Esophagus muscularis mucosa (tissue), 3 donors: Measurements from ENCODE around the gene KCNA1.

ENCODE experiments used
- EP300 ChIP-seq: sonication (generic); formaldehyde crosslinking; IDR thresholded peaks from one replicate; pipeline ENCODE4 v1.6.1; 2017; ENCODE audit warnings: antibody characterized with exemption
- TF ChIP-seq, protein P1 (sequence below), 3 experiments: fragments of 200-600 bp in 2 of 3; fragments of 450-650 bp in 1 of 3; sonication (generic) in 2 of 3; IDR thresholded peaks; one replicate each; pipeline ENCODE4 v1.5.1; 2017 to 2019; ENCODE audit warnings: antibody characterized with exemption in 3 of 3, mild to moderate bottlenecking in 2 of 3, moderate library complexity in 1 of 3

DNA sequence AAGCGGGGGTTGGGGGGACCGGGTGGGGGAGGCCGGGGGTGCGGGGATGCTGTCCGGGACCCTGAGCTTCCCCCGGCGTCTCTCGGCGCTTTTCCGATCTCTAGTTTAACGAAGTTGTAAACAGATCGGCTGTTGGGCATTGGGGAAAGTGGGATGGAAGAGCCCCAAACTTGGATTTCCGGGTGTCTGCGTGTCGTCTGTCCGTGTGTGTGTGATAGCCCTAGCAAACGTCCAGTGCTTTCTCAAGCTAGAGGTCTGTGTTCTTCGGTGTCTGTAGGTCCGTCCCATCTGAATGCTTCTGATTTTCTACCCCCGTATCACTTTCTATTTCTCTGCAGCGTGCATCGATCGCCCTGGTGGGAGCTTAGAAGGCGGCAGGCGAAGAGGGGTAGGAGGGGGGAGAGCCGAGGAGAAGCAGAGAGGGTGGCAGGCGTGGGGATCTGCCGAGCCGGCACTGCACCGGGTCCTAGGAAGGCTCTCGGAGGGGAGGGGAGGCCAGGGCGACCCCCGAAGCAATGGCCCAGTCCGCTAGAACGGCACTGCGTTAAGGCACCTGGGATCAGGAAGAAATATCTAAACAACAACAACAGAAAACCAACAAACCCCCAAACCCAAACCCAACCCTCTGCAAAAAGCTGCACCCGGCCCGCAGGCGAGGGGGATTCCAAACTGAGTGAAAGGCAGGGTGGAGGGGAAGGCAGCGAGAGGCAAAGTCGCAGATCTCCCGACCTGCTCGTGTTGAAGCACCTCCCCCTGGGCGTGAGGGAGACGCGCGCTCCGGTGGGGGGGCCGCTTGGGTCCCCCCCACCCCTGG, 1.0 kb downstream of the KCNA1 start:
- TF ChIP-seq, protein P1, sequence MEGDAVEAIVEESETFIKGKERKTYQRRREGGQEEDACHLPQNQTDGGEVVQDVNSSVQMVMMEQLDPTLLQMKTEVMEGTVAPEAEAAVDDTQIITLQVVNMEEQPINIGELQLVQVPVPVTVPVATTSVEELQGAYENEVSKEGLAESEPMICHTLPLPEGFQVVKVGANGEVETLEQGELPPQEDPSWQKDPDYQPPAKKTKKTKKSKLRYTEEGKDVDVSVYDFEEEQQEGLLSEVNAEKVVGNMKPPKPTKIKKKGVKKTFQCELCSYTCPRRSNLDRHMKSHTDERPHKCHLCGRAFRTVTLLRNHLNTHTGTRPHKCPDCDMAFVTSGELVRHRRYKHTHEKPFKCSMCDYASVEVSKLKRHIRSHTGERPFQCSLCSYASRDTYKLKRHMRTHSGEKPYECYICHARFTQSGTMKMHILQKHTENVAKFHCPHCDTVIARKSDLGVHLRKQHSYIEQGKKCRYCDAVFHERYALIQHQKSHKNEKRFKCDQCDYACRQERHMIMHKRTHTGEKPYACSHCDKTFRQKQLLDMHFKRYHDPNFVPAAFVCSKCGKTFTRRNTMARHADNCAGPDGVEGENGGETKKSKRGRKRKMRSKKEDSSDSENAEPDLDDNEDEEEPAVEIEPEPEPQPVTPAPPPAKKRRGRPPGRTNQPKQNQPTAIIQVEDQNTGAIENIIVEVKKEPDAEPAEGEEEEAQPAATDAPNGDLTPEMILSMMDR (IDR thresholded peaks at IDR 0.05), result no peak
- TF ChIP-seq EP300, result no peak
